Thyroid gland (tissue), 4 donors: ENCODE data around the gene MROH8.

Experiments
- POLR2A ChIP-seq, 2 donors: fragments of 450-650 bp; IDR thresholded peaks; one replicate each; pipeline ENCODE4 v1.6.1; 2017; ENCODE audit warnings: antibody characterized with exemption in 2 of 2, mild to moderate bottlenecking in 2 of 2, moderate library complexity in 1 of 2
- TF ChIP-seq, protein P1 (sequence below), 6 experiments: fragments of 200-600 bp in 3 of 6; fragments of 450-650 bp in 3 of 6; sonication (generic) in 3 of 6; IDR thresholded peaks; one replicate each; pipeline ENCODE4 v1.5.1; 2016 to 2019; ENCODE audit warnings: antibody characterized with exemption in 6 of 6, mild to moderate bottlenecking in 2 of 6, inconsistent platforms in 1 of 6, moderate library complexity in 1 of 6

DNA sequence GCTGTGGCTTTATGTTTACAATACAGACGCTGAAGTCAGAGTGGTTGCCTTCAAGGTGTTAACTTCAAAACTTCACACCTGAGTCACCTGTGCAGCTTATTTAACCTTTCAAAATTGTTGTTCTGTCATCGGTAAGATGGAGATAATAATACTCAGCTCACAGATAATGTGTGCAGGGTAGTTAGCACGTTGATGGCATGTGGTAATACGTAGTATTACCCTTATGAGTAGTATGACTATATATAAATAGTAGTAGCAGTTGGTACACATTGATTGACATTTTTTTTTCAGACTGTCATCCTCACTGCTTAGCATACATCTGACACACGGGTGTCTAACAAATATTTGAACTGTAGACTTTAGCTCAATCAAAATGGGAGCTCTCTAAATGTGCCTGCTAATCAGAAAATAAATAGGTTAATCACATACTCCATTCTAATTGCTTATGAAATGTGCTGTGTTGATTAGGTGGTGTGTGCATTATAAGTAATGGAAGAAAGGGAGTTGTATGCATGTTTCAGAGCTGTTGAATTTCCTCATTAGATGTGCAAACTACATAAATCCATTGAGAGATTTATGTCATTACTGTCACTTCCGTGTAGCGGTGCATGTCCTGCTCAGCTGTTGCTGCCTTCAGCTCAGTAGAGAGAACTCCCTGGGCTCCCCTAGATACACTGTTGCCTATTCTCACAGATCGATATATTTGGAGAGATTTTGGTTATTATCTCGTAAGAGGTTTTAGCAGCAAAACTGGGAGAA lies 11.2 kb upstream of the MROH8 start:
- TF ChIP-seq, protein P1, sequence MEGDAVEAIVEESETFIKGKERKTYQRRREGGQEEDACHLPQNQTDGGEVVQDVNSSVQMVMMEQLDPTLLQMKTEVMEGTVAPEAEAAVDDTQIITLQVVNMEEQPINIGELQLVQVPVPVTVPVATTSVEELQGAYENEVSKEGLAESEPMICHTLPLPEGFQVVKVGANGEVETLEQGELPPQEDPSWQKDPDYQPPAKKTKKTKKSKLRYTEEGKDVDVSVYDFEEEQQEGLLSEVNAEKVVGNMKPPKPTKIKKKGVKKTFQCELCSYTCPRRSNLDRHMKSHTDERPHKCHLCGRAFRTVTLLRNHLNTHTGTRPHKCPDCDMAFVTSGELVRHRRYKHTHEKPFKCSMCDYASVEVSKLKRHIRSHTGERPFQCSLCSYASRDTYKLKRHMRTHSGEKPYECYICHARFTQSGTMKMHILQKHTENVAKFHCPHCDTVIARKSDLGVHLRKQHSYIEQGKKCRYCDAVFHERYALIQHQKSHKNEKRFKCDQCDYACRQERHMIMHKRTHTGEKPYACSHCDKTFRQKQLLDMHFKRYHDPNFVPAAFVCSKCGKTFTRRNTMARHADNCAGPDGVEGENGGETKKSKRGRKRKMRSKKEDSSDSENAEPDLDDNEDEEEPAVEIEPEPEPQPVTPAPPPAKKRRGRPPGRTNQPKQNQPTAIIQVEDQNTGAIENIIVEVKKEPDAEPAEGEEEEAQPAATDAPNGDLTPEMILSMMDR (IDR thresholded peaks at IDR 0.05): no peak
- TF ChIP-seq POLR2A (IDR thresholded peaks at IDR 0.05): no peak
